ENCODE data around the gene SOX5. TPM values are rescaled to one million over a fixed set of nuclear protein-coding genes. Genes with fewer than 3 reads are reported as not detected.

The SOX5 gene
- total and polyA plus RNA-seq, 9 of the 15 experiments (the other 6 are each of a cell fraction or from before 2014, with no cell fraction given): 8.3 to 16.5 (median 11.9) TPM

GRCh38 chr12:23813206-23813605, 136.3 kb downstream of the SOX5 start:
- H3K79me2 ChIP-seq (ENCODE audit: control insufficient read depth, insufficient read depth, low read length): no peaks in the 10 kb centered on the region
- CTCF ChIA-PET (ENCODE audit: low intra/inter-chr PET ratio): no interaction called here
- H3K9me3 ChIP-seq (replicated peaks; ENCODE audit: control insufficient read depth, insufficient read depth, low read depth, low read length): no peaks in the 10 kb centered on the region
- no peaks in the 10 kb centered on the region for H3K36me3 ChIP-seq (ENCODE audit: control insufficient read depth, insufficient read depth, low read length)
- ATAC-seq: peak; percentile 81
- TF ChIP-seq FUS (optimal IDR thresholded peaks at IDR 0.05; ENCODE audit: low read depth, low read length) (no peak), RCOR1 (IDR thresholded peaks at IDR 0.05; ENCODE audit: borderline replicate concordance in 1 of 2, low read depth in 2 of 2, low read length in 2 of 2) (peak in 1 of 2 experiments; percentile 52; a peak in 1 of 4 replicates), DLX4 (CRISPR knock-in tag; IDR thresholded peaks at IDR 0.05) (no peak), CBFA2T3 (IDR thresholded peaks at IDR 0.05) (peak; percentile 74), E2F8 (IDR thresholded peaks at IDR 0.05; ENCODE audit: low read depth, partially characterized antibody) (no peak), KLF16 (IDR thresholded peaks at IDR 0.05) (peak; percentile 42; the same call in 1 of the 2 replicates), EGR1 (conservative IDR thresholded peaks at IDR 0.05) (peak; percentile 63), POLR2AphosphoS5 (IDR thresholded peaks at IDR 0.05; ENCODE audit: control insufficient read depth, insufficient read depth, low read depth, low read length) (0 out of 2 replicates have a peak, but pooled peaks have one; percentile 26), ZEB2 (IDR thresholded peaks at IDR 0.05) (peak; percentile 75), NR0B1 (IDR thresholded peaks at IDR 0.05; ENCODE audit: partially characterized antibody) (no peak), SMARCE1 (IDR thresholded peaks at IDR 0.05) (peak; percentile 54; the same call in 1 of the 2 replicates), TEAD4 (IDR thresholded peaks at IDR 0.05; ENCODE audit: low read length) (peak; percentile 71), TEAD4 (CRISPR knock-in tag; IDR thresholded peaks at IDR 0.05; ENCODE audit: borderline replicate concordance) (no peak), CTBP1 (IDR thresholded peaks at IDR 0.05; ENCODE audit: borderline replicate concordance) (peak; percentile 45; the same call in 1 of the 2 replicates), HMBOX1 (IDR thresholded peaks at IDR 0.05) (peak; percentile 69; the same call in 1 of the 2 replicates), TAL1 (IDR thresholded peaks at IDR 0.05) (peak; percentile 19; the same call in 1 of the 2 replicates), DPF2 (IDR thresholded peaks at IDR 0.05) (peak; percentile 56; the same call in 1 of the 2 replicates), TCF3 (CRISPR knock-in tag; IDR thresholded peaks at IDR 0.05) (peak; percentile 36; the same call in 1 of the 2 replicates), CBFA2T2 (conservative IDR thresholded peaks at IDR 0.05) (peak; percentile 53), ARID1B (IDR thresholded peaks at IDR 0.05) (peak; percentile 43)
- BruUV-seq (replicated peaks): no TSS peak
- H3K4me1 ChIP-seq (replicated peaks in 1 of 2; ENCODE audit: control insufficient read depth in 2 of 2, insufficient read depth in 2 of 2, low read length in 2 of 2): peaks cover 0 to 13% of the 10 kb centered on the region in 2 experiments; a peak in 2 of 5 replicates
- intact Hi-C loops (cut with micrococcal nuclease) (loop anchor here (10.0 kb wide), 1 partner anchor 132 kb away; the partner anchor contains the start of gene SOX5), in situ Hi-C loops (cut with MboI) (no loop called here)
- no peak overlapping the region for H3K4me2 ChIP-seq (ENCODE audit: insufficient read depth, low read length)
- FAIRE-seq: peak; percentile 51
- no peaks in the 10 kb centered on the region for H3K27me3 ChIP-seq (ENCODE audit: control insufficient read depth in 2 of 2, insufficient read depth in 2 of 2, low read length in 2 of 2)
- no peak overlapping the region for H3K27ac ChIP-seq (ENCODE audit: extremely low read depth, low read depth, low read length)
- H3K9ac ChIP-seq (ENCODE audit: insufficient read depth in 1 of 2, low read depth in 2 of 2, low read length in 2 of 2): no peak overlapping the region
- H4K20me1 ChIP-seq (replicated peaks; ENCODE audit: control insufficient read depth, insufficient read depth, low read length): no peaks in the 10 kb centered on the region
- peak overlapping the region; percentile 40; the same call in 1 of the 2 replicates for H2AFZ ChIP-seq (ENCODE audit: low read depth, low read length)
- 0% methylated on average over 3 of the region's 3 CpGs for WGBS (ENCODE audit: insufficient coverage, low coverage, missing lambda C conversion rate)
- DNase-seq (ENCODE audit: extremely low read depth in 1 of 4, low spot score in 3 of 4): peak; percentile 7 to 70 (median 31)
- no peaks in the 10 kb centered on the region for H3K9me1 ChIP-seq (ENCODE audit: control insufficient read depth, insufficient read depth, low read length)
- H3K4me3 ChIP-seq: no peak overlapping the region
- POLR2A ChIA-PET: no interaction called here
